Measurements from ENCODE around the gene RAB26. TPM values are rescaled to one million over a fixed set of nuclear protein-coding genes. Genes with fewer than 3 reads are reported as not detected.

Gene RAB26
- total and polyA plus RNA-seq, 2 donors (not counting 3 experiments of a cell fraction or from before 2014, with no cell fraction given), result 0.91 to 2.0 TPM

- TSS peak; percentile 54 for BruUV-seq (replicated peaks)
- peaks cover 12% of the 10 kb centered on the region for H3K79me2 ChIP-seq (ENCODE audit: control insufficient read depth, insufficient read depth, low read length)
- TF ChIP-seq MYC (IDR thresholded peaks at IDR 0.05; ENCODE audit: low read depth, low read length) (no peak), FOS (IDR thresholded peaks at IDR 0.05; ENCODE audit: borderline replicate concordance, insufficient read depth, low read length) (no peak), MAX (IDR thresholded peaks at IDR 0.05; ENCODE audit: insufficient read depth, insufficient read length) (no peak), POLR2A (IDR thresholded peaks at IDR 0.05; ENCODE audit: low read depth, low read length) (no peak), CTCF (IDR thresholded peaks at IDR 0.05; ENCODE audit: extremely low read depth in 1 of 2, insufficient read depth in 1 of 2, low read depth in 1 of 2, low read length in 2 of 2) (no peak), EZH2 (IDR thresholded peaks at IDR 0.05; ENCODE audit: borderline replicate concordance, low read depth, low read length, severe bottlenecking) (no peak), GATA2 (IDR thresholded peaks at IDR 0.05; ENCODE audit: insufficient read depth, insufficient read length, low read depth, low read length) (no peak), JUN (IDR thresholded peaks at IDR 0.05; ENCODE audit: borderline replicate concordance, insufficient read depth, insufficient read length, low read depth) (no peak), POLR2AphosphoS5 (IDR thresholded peaks at IDR 0.05; ENCODE audit: insufficient read depth, low read depth, low read length) (no peak)
- H3K27ac ChIP-seq (ENCODE audit: insufficient read depth, low read depth, low read length), result no peak overlapping the region
- H4K20me1 ChIP-seq (replicated peaks; ENCODE audit: control insufficient read depth, extremely low read depth, insufficient read depth, low read length), result no peaks in the 10 kb centered on the region
- intact Hi-C loops (cut with micrococcal nuclease), result no loop called here
- POLR2A ChIA-PET, result interaction anchor here (1.1 kb wide), 1 partner anchor 22 kb away, joined by 3 read pairs; the partner anchor contains the start of gene TRAF7
- H3K9me1 ChIP-seq (replicated peaks; ENCODE audit: control insufficient read depth, extremely low read depth, insufficient read depth, low read length), result no peaks in the 10 kb centered on the region
- no peak for FAIRE-seq
- H2AFZ ChIP-seq (ENCODE audit: low read depth, low read length), result no peak overlapping the region
- H3K9me3 ChIP-seq (replicated peaks; ENCODE audit: control insufficient read depth, insufficient read depth, low read length), result no peaks in the 10 kb centered on the region
- H3K4me2 ChIP-seq (ENCODE audit: insufficient read depth, low read length), result no peak overlapping the region
- H3K27me3 ChIP-seq (ENCODE audit: control insufficient read depth in 2 of 2, insufficient read depth in 2 of 2, low read length in 2 of 2), result no peaks in the 10 kb centered on the region
- CTCF ChIA-PET, result no interaction called here
- no peak overlapping the region for H3K4me3 ChIP-seq (replicated peaks in 1 of 3; ENCODE audit: insufficient read depth in 1 of 3, low read depth in 1 of 3, low read length in 3 of 3)
- DNase-seq (ENCODE audit: low read depth, low spot score), result no peak
- H3K4me1 ChIP-seq (ENCODE audit: control insufficient read depth, extremely low read depth, insufficient read depth, low read length), result no peaks in the 10 kb centered on the region
- peaks cover 16 to 40% of the 10 kb centered on the region in 2 experiments for H3K36me3 ChIP-seq (ENCODE audit: control insufficient read depth in 2 of 2, extremely low read depth in 1 of 2, insufficient read depth in 2 of 2, low read length in 2 of 2)
- no peak overlapping the region for H3K9ac ChIP-seq (replicated peaks; ENCODE audit: extremely low read depth, insufficient read depth, low read length)
- dilution Hi-C loops (cut with MboI; ENCODE audit: extremely low pct_ligation_motif_present, low sequenced_read_pairs), result no loop called here
Observed at GRCh38 chr16:2177561-2177960, 29.1 kb downstream of the RAB26 start.
